NCI-H526 treated with DMSO at 0.1 percent for 48 hours (cell line): ENCODE data around the gene GPATCH1.
"Not testable (repeated sequence)": the region's sequence is repeated elsewhere in the genome, so short reads cannot be mapped to it uniquely, and the experiment has no call there.

Experiments
- DNase-seq: peaks from one replicate; lab custom pipeline; 2025; lab: John Stamatoyannopoulos, UW

The GPATCH1 gene

GRCh38 chr19:33080761-33081681 is at the start of gene GPATCH1:
Gene GPATCH1, plus strand, starts transcription at chr19:33081181. Its CDS starts 13 bp downstream, at chr19:33081194.
- DNase-seq, result peak; percentile 90

DNA sequence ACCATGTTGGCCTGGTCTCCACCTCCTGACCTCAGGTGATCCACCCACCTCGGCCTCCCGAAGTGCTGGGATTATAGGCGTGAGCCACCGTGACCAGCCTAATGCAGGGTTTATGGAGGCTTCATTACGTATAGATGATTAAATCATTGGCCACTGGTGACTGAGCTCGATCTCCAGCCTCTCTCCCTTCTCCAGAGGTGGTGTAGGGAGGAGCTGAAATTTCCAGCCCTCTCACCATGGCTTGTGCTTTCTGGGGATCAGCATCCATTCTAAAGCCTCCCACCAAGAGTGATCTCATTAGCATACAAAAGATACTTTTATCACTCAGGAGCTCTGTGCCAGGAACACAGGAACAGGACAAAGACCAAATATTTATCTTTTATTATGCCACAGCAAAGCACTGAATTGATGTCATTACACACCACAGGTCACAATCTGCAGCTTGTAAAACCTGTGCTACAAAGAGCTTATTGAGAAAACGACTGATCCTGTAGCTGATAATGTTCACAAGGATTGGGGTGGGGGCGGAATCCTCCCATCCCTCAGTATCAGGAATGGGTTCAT is 48.7 kb upstream of the GPATCH1 start:
- no peak for DNase-seq

- DNase-seq, result no peak
Observed at GRCh38 chr19:33035461-33035860, 45.5 kb upstream of the GPATCH1 start.

DNA sequence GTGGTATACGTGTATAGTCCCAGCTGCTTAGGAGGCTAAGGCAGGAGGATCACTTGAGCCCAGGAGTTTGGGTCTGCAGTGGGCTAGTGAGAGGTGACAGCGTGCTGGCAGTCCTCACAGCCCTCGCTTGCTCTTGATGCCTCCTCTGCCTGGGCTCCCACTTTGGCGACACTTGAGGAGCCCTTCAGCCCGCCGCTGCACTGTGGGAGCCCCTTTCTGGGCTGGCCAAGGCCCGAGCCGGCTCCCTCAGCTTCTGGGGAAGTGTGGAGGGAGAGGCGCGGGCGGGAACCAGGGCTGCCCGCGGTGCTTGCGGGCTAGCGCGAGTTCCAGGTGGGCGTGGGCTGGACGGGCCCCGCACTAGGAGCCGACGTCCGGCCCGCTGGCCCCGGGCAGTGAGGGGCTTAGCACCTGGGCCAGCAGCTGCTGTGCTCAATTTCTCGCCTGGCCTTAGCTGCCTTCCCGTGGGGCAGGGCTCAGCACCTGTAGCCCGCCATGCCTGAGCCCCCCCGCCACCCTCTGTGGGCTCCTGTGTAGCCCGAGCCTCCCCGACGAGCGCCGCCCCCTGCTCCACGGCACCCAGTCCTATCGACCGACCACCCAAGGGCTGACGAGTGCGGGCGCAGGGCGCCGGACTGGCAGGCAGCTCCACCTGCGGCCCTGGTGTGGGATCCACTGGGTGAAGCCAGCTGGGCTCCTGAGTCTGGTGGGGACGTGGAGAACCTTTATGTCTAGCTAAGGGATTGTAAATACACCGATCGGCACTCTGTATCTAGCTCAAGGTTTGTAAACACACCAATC is 44.4 kb upstream of the GPATCH1 start:
- not testable (repeated sequence) for DNase-seq

- DNase-seq, result not testable (repeated sequence)
Observed at GRCh38 chr19:33037168-33038025, 43.6 kb upstream of the GPATCH1 start.

- DNase-seq, result no peak
Observed at GRCh38 chr19:33039108-33039599, 41.8 kb upstream of the GPATCH1 start.

DNA sequence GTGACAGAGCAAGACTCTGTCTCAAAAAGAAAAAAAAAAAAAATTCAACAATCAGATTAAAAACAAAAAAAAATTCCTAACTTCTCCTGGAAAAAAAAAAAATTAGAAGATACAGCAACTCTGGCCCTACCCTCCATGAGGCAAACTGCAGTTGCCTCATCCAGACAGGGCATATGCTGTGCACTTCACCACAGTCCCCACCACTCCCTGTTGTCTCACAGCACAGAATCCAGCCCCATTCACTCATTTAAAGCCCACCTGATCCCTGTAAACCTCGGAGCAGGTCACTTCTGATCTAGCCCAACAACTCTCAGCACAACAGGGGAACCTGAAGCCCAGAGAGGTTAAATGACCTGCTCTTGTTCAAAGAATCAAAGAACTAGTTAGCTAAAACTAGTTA is 41.2 kb upstream of the GPATCH1 start:
- no peak for DNase-seq

GRCh38 chr19:33040994-33041827 is 39.8 kb upstream of the GPATCH1 start:
- DNase-seq, result peak; percentile 80

DNA sequence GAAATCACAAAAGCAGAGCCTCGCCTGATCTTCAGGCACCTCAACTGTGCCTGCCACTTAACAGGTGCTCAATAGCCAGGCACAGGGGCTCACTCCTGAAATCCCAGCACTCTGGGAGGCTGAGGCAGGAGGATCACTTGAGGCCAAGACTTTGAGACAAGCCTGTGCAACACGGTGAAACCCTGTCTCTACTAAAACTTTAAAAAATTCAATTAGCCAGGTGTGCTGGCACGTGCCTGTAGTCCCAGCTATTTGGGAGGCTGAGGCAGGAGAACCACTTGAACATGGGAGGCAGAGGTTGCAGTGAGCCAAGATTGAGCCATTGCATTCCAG is 39.2 kb upstream of the GPATCH1 start:
- not testable (repeated sequence) for DNase-seq

DNA sequence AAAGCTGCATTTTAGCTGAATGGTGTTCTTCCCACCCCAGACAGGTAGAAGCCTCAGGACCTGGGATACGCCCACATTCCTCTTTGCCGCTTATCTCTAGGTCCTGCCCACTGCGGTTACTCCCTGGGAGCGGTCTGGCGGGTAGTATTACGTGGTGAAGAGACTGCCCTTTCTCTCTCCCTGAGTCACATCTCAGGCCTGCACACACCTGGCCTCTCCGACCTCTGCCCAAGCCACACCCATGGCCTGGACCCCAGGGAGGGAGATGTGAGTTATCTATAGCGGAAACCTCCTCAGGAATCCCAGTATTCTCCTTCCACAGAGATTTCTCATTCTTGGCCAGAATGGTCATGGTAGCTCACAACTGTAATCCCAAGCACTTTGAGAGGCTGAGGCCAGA is 33.6 kb upstream of the GPATCH1 start:
- DNase-seq, result no peak

DNA sequence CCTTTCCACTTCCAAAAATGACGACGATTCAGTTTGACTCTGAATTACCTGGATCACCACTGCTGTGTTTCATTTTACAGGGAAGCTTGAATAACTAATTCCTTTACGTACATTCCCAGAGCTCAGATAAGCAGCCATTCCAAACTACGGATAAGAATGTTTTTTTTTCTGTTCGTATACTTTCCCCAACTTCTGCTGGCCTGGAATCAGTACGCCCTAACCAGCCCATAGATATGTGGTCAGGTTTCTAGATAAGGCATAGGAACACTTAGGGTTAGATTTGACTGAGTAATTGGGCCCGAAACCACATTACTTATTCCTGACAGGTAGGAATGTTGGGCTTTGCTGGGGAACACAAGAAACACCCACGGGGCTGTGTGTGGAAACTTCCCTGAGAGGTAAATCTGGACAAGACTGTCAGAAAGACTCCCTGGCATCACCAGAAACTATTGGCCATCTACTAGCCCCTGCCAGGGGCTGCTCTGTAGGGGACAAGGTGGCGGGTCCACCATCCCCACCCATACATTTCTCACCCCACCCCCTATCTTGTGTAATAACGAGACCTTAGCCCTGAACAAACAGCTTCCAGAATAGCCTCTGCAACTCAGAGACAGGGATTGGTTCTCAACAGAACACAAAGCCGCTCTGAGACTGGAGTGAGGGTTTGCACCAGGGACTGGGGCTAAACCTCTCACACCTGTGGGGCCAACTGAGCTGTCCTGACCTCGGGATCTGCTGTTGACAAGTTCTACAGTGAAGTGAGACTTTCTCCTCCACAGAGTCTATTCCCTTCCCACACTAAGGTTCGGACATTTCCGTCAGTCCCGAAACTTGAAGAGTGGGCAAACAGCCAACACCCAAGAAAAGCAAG is 31.9 kb upstream of the GPATCH1 start:
- DNase-seq, result no peak

GRCh38 chr19:33050110-33050509 is 30.9 kb upstream of the GPATCH1 start:
- DNase-seq, result no peak

GRCh38 chr19:33052352-33052972 is 28.5 kb upstream of the GPATCH1 start:
- no peak for DNase-seq

- no peak for DNase-seq
Observed at GRCh38 chr19:33054623-33055022, 26.4 kb upstream of the GPATCH1 start.

DNA sequence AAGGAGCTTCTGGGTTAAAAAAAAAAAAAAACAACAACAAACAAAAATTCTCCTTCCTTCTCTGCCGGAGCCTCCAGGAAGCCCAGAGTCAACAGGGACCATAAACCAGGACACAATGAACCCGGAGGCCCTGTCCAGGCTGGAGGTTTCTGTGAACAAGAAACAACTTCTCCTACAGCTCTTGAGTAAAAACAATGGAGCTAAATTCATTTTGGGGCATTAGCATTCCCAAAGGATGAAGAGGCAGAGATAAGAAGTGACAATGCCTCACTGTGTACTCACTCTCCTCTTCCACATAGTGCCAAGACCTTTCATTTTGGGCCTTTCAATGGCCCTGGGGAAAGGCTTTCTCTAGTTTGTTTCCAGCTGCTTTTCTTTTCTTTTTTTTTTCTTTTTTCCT is 25.3 kb upstream of the GPATCH1 start:
- DNase-seq, result no peak

DNA sequence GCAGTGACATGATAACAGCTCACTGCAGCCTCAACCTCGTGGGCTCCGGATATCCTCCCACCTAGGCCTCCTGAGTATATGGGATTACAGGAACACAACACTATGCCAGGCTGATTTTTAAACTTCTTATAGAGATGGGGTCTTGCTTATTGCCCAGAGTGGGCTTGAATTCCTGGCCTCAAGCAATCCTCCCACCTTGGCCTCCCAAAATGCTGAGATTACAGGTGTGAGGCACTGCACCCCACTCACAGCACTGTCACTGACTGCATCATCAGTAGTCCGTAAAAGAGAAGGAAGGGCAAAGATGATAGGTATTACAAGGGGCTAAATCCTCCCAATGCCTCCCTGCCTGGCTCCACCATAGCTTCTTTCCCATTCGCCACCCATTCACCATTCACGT is 20.4 kb upstream of the GPATCH1 start:
- no peak for DNase-seq

GRCh38 chr19:33062902-33063301 is 18.1 kb upstream of the GPATCH1 start:
- DNase-seq, result no peak

- no peak for DNase-seq
Observed at GRCh38 chr19:33063356-33063752, 17.6 kb upstream of the GPATCH1 start.

GRCh38 chr19:33063753-33064457 is 17.1 kb upstream of the GPATCH1 start:
- DNase-seq, result no peak
